IMR-90 (cell line): Measurements from ENCODE around the gene CCT5. TPM values are rescaled to one million over a fixed set of nuclear protein-coding genes. Genes with fewer than 3 reads are reported as not detected.

Source experiments
- ATAC-seq: fragments of 200-7000 bp; cut with Tn5 transposase; 2 replicates; pipeline ENCODE4 v1.9.1; 2020; ENCODE audit warnings: low read depth, mild to moderate bottlenecking, moderate library complexity
- BruUV-seq: library from RNA; stranded (reverse); fragments of 400-500 nt; replicated peaks from 2 replicates; lab custom pipeline; 2021; lab: Mats Ljungman, UMichigan
- CTCF ChIA-PET: fragments of 300-600 bp; formaldehyde crosslinking; extraction: SDS; loops from one replicate; lab custom pipeline; 2021; ENCODE audit warnings: antibody characterized with exemption; lab: Yijun Ruan, JAX
- POLR2A ChIA-PET: fragments of 300-600 bp; sonication (Branson Sonifier 250); formaldehyde crosslinking; loops from one replicate; lab custom pipeline; 2022; ENCODE audit warnings: antibody characterized with exemption; ENCODE audit not compliant: unreplicated experiment; lab: Charles Lee
- DNase-seq: peaks from one replicate; pipeline ENCODE4 v3.0.0; 2013
- H2AFZ ChIP-seq: replicated peaks from 2 replicates; pipeline ENCODE3; 2013; ENCODE audit warnings: low read length, mild to moderate bottlenecking; ENCODE audit not compliant: poor library complexity
- H2AK5ac ChIP-seq: 2 replicates; pipeline ENCODE4 v1.6.1; 2013; ENCODE audit warnings: low read depth, low read length, inconsistent platforms
- H2AK9ac ChIP-seq: replicated peaks from 2 replicates; pipeline ENCODE3; 2013; ENCODE audit warnings: mild to moderate bottlenecking, low read depth, low read length, moderate library complexity; ENCODE audit not compliant: poor library complexity
- H2BK120ac ChIP-seq: 2 replicates; pipeline ENCODE4 v1.6.1; 2013; ENCODE audit warnings: low read depth, low read length, inconsistent platforms
- H2BK15ac ChIP-seq: 3 replicates; pipeline ENCODE4 v1.6.1; 2013; ENCODE audit warnings: low read depth, low read length, inconsistent platforms
- H2BK20ac ChIP-seq: 2 replicates; pipeline ENCODE4 v1.6.1; 2013; ENCODE audit warnings: low read depth, mild to moderate bottlenecking, inconsistent platforms, low read length, moderate library complexity
- H2BK5ac ChIP-seq: 2 replicates; pipeline ENCODE4 v1.6.1; 2013; ENCODE audit warnings: mild to moderate bottlenecking, low read depth, low read length, inconsistent platforms; ENCODE audit not compliant: poor library complexity, severe bottlenecking
- H3K14ac ChIP-seq: replicated peaks from 2 replicates; pipeline ENCODE4 v1.6.1; 2013; ENCODE audit warnings: low read depth, low read length, inconsistent platforms
- H3K18ac ChIP-seq: 2 replicates; pipeline ENCODE4 v1.6.1; 2013; ENCODE audit warnings: low read depth, low read length, control low read depth
- H3K23ac ChIP-seq: 2 replicates; pipeline ENCODE4 v1.6.1; 2013; ENCODE audit warnings: low read depth, low read length, inconsistent platforms
- H3K27ac ChIP-seq: 2 replicates; pipeline ENCODE4 v1.5.1; 2013; ENCODE audit warnings: mild to moderate bottlenecking, control low read depth, low read length; ENCODE audit not compliant: insufficient read depth
- H3K27me3 ChIP-seq: 2 replicates; pipeline ENCODE4 v1.6.1; 2013; ENCODE audit warnings: low read length; ENCODE audit not compliant: control insufficient read depth, insufficient read depth
- H3K36me3 ChIP-seq: 2 replicates; pipeline ENCODE4 v1.6.1; 2013; ENCODE audit warnings: low read length, mixed read lengths; ENCODE audit not compliant: control insufficient read depth, insufficient read depth
- H3K4ac ChIP-seq: 2 replicates; pipeline ENCODE4 v1.6.1; 2013; ENCODE audit warnings: low read depth, low read length, inconsistent platforms
- H3K4me1 ChIP-seq: 2 replicates; pipeline ENCODE4 v1.6.1; 2013; ENCODE audit warnings: low read length, mixed read lengths; ENCODE audit not compliant: control insufficient read depth, insufficient read depth
- H3K4me2 ChIP-seq: 2 replicates; pipeline ENCODE4 v1.6.1; 2013; ENCODE audit warnings: low read depth, mild to moderate bottlenecking, control low read depth, low read length, moderate library complexity
- H3K4me3 ChIP-seq: 2 replicates; pipeline ENCODE4 v1.5.1; 2013; ENCODE audit warnings: low read depth, mild to moderate bottlenecking, control low read depth, low read length, moderate library complexity; ENCODE audit not compliant: insufficient read depth
- H3K56ac ChIP-seq: 2 replicates; pipeline ENCODE4 v1.6.1; 2013; ENCODE audit warnings: low read length, inconsistent platforms; ENCODE audit not compliant: insufficient read depth; ENCODE audit errors: extremely low read depth
- H3K79me1 ChIP-seq, 2 experiments: 2 replicates each; pipeline ENCODE4 v1.6.1; 2013; ENCODE audit warnings: low read length in 2 of 2, inconsistent platforms in 1 of 2, low read depth in 1 of 2
- H3K9ac ChIP-seq: 2 replicates; pipeline ENCODE4 v1.6.1; 2013; ENCODE audit warnings: low read depth, low read length, control low read depth
- H3K9me1 ChIP-seq: 2 replicates; pipeline ENCODE4 v1.6.1; 2013; ENCODE audit warnings: low read length, inconsistent platforms; ENCODE audit not compliant: insufficient read depth
- H3K9me3 ChIP-seq: 2 replicates; pipeline ENCODE4 v1.6.1; 2013; ENCODE audit warnings: low read length; ENCODE audit not compliant: control insufficient read depth, insufficient read depth
- H4K20me1 ChIP-seq: 2 replicates; pipeline ENCODE4 v1.6.1; 2013; ENCODE audit warnings: low read length, inconsistent platforms; ENCODE audit not compliant: insufficient read depth
- H4K5ac ChIP-seq: 2 replicates; pipeline ENCODE4 v1.6.1; 2013; ENCODE audit warnings: mild to moderate bottlenecking, low read depth, low read length, control low read depth
- H4K8ac ChIP-seq, 2 experiments: 2 replicates each; pipeline ENCODE4 v1.6.1; 2013; ENCODE audit warnings: low read depth in 2 of 2, low read length in 2 of 2, control low read depth in 1 of 2, inconsistent platforms in 1 of 2
- H4K91ac ChIP-seq: 2 replicates; pipeline ENCODE4 v1.6.1; 2013; ENCODE audit warnings: low read depth, low read length, inconsistent platforms; ENCODE audit not compliant: insufficient read depth
- MAZ ChIP-seq: IDR thresholded peaks from 2 replicates; pipeline ENCODE4 v1.6.1; 2012; ENCODE audit warnings: low read depth, mild to moderate bottlenecking, low read length, improper control_type of control experiment, moderate library complexity, borderline replicate concordance
- MXI1 ChIP-seq: IDR thresholded peaks from 2 replicates; pipeline ENCODE4 v1.6.1; 2012; ENCODE audit warnings: low read depth, mild to moderate bottlenecking, low read length, moderate library complexity, borderline replicate concordance
- RAD21 ChIP-seq: IDR thresholded peaks from 2 replicates; pipeline ENCODE4 v1.6.1; 2012; ENCODE audit warnings: low read length, improper control_type of control experiment
- RFX5 ChIP-seq: IDR thresholded peaks from 2 replicates; pipeline ENCODE4 v1.8.0; 2012; ENCODE audit warnings: low read depth, mild to moderate bottlenecking, low read length, moderate library complexity
- WGBS, 2 experiments: methylation state at CpG; one replicate each; pipeline versions ENCODE4 v1.1.5 to v1.1.7; 2013; ENCODE audit warnings: missing lambda C conversion rate in 2 of 2; ENCODE audit not compliant: insufficient read length in 1 of 2; ENCODE audit errors: extremely low coverage in 2 of 2; 5-methylcytosine and 5-hydroxymethylcytosine counted together
- dilution Hi-C: fragments of 300-500 bp; cut with HindIII; formaldehyde crosslinking; loops from one replicate; pipeline ENCODE4 v1.14.3; 2018; ENCODE audit warnings: low sequenced_read_pairs; ENCODE audit not compliant: unreplicated experiment
- in situ Hi-C: fragments of 300-500 bp; cut with MboI; formaldehyde crosslinking; loops from 3 replicates; pipeline ENCODE4 v1.14.3; 2019; ENCODE audit warnings: low sequenced_read_pairs, inconsistent platforms, mixed read lengths
- intact Hi-C: fragments of 100-400 bp; cut with micrococcal nuclease; formaldehyde crosslinking; loops from 2 replicates; pipeline ENCODE4 v1.10.0; 2022
- polyA plus RNA-seq, 3 experiments: library from polyadenylated mRNA; depleted of rRNA; stranded (reverse); fragments of >200 nt; gene quantifications; 2 replicates each; pipeline ENCODE4 v1.2.3, GENCODE V29; 2012; ENCODE audit warnings: low replicate concordance in 1 of 3
- total RNA-seq: library from RNA; depleted of rRNA; stranded (reverse); fragments of >200 nt; gene quantifications from 2 replicates; pipeline ENCODE4 v1.2.3, GENCODE V29; 2012

Gene CCT5
- total and polyA plus RNA-seq, 2 of the 4 experiments (the other 2 are of a cell fraction): 358 to 481 TPM

- in situ Hi-C loops (no loop called here), dilution Hi-C loops (no loop called here), intact Hi-C loops (loop anchor here (1.0 kb wide), 1 partner anchor 43 kb away; no protein-coding TSS in a partner anchor)
- ATAC-seq (peak; percentile 92), DNase-seq (peak; percentile 48)
- peak within 1 kb of the TSS; percentile 62; the same call in 1 of the 2 replicates for H2BK20ac ChIP-seq
- BruUV-seq: no TSS peak
- H2BK15ac ChIP-seq: peak within 1 kb of the TSS; percentile 7; the same call in 2 of the 3 replicates
- peak within 1 kb of the TSS; percentile 57 for H3K14ac ChIP-seq
- peak within 1 kb of the TSS; percentile 90 for H3K27ac ChIP-seq
- H3K18ac ChIP-seq: peak within 1 kb of the TSS; percentile 84
- peak within 1 kb of the TSS; percentile 68 to 69; a peak in 3 of 4 replicates for H4K8ac ChIP-seq
- peak within 1 kb of the TSS; percentile 58 for H3K56ac ChIP-seq
- peaks cover 2% of the 10 kb centered on the region; the same call in 1 of the 2 replicates for H3K36me3 ChIP-seq
- H2AK9ac ChIP-seq: peak within 1 kb of the TSS; percentile 77
- H2AFZ ChIP-seq: peak within 1 kb of the TSS; percentile 99
- peak within 1 kb of the TSS; percentile 18; the same call in 1 of the 2 replicates for H2AK5ac ChIP-seq
- H2BK120ac ChIP-seq: peak within 1 kb of the TSS; percentile 88
- peak; percentile 18; the same call in 1 of the 2 replicates for TF ChIP-seq MXI1
- no peak for TF ChIP-seq RFX5
- peak; percentile 57; the same call in 1 of the 2 replicates for TF ChIP-seq MAZ
- TF ChIP-seq RAD21: no peak
- H3K9me1 ChIP-seq: 0 out of 2 replicates have a peak, but pooled peaks cover 5% of the 10 kb centered on the region
- peak within 1 kb of the TSS; percentile 73 for H4K5ac ChIP-seq
- H3K27me3 ChIP-seq: no peaks in the 10 kb centered on the region
- peak within 1 kb of the TSS; percentile 96 for H3K4me2 ChIP-seq
- peak within 1 kb of the TSS; percentile 90 for H3K9ac ChIP-seq
- ChIA-PET POLR2A (no interaction called here), CTCF (no interaction called here)
- peak within 1 kb of the TSS; percentile 82 for H3K4me3 ChIP-seq
- WGBS, 2 experiments: 2% methylated on average over 26 of the region's 56 CpGs; no CpG with 5 or more reads in 1 of the 2 experiments
- H3K79me1 ChIP-seq: peaks cover 0 to 15% of the 10 kb centered on the region in 2 experiments; a peak in 1 of 4 replicates
- H4K91ac ChIP-seq: peak within 1 kb of the TSS; percentile 83
- no peaks in the 10 kb centered on the region for H4K20me1 ChIP-seq
- H3K23ac ChIP-seq: peak within 1 kb of the TSS; percentile 87
- no peaks in the 10 kb centered on the region for H3K9me3 ChIP-seq
- H3K4ac ChIP-seq: peak within 1 kb of the TSS; percentile 49
- peak within 1 kb of the TSS; percentile 67 for H2BK5ac ChIP-seq
- H3K4me1 ChIP-seq: peaks cover 8% of the 10 kb centered on the region
Observed at GRCh38 chr5:10307206-10308148, 57.4 kb downstream of the CCT5 start, which contains the start of gene CMBL. Gene CMBL, minus strand, starts transcription at chr5:10307902. Its CDS starts 17,140 bp downstream, at chr5:10290762.
